ENCODE measurements around the gene TRA2A. TPM values are rescaled to one million over a fixed set of nuclear protein-coding genes. Genes with fewer than 3 reads are reported as not detected.

TRA2A gene
- polyA plus RNA-seq, 2 of the 4 experiments (the other 2 are of a cell fraction): 90.8 to 111 TPM

DNA sequence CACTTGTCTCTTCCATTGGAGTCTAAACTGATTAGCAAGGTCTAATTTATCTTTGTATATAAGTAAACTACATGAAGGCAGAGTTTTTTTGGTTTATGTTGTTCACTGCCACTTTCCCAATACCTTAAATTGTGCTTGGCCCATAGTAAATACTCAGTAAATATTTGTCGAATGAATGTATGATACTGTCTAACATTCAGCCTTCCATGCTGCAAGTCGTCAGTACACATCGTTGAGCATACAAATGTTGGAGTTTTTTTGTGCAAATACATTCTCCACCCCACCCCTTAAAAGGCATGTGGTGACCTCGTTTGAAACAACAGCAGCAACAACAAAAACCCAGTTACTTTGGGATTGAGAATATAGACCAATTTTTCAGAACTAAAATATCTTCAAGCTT, 44.1 kb downstream of the TRA2A start:
- DNase-seq (ENCODE audit: low read depth in 1 of 2, low spot score in 1 of 2) (no peak), FAIRE-seq (no peak), ATAC-seq (peak in 1 of 2 experiments; percentile 31; a peak in 3 of 6 replicates)
- Histone ChIP-seq H3K9me3 (no peaks in the 10 kb centered on the region), H3K4me1 (peaks cover 8% of the 10 kb centered on the region; the same call in 1 of the 3 replicates), H3K4me3 (no peak overlapping the region), H3K27ac (no peak overlapping the region), H3K4me2 (0 out of 3 replicates have a peak overlapping the region, but pooled peaks have one; percentile 19)
- ChIA-PET POLR2A (interaction anchor here (0.7 kb wide), 1 partner anchor 691 kb away, joined by 10 read pairs; no protein-coding TSS in a partner anchor), CTCF (interaction anchor here (0.7 to 2.3 kb wide), 2 partner anchors 40 to 57 kb away, joined by 3 to 7 read pairs; no protein-coding TSS in a partner anchor)
- 13% methylated on average over 4 of the region's 4 CpGs for WGBS (ENCODE audit: missing lambda C conversion rate)
- TF ChIP-seq FOSB (CRISPR knock-in tag; IDR thresholded peaks at IDR 0.05): no peak

DNA sequence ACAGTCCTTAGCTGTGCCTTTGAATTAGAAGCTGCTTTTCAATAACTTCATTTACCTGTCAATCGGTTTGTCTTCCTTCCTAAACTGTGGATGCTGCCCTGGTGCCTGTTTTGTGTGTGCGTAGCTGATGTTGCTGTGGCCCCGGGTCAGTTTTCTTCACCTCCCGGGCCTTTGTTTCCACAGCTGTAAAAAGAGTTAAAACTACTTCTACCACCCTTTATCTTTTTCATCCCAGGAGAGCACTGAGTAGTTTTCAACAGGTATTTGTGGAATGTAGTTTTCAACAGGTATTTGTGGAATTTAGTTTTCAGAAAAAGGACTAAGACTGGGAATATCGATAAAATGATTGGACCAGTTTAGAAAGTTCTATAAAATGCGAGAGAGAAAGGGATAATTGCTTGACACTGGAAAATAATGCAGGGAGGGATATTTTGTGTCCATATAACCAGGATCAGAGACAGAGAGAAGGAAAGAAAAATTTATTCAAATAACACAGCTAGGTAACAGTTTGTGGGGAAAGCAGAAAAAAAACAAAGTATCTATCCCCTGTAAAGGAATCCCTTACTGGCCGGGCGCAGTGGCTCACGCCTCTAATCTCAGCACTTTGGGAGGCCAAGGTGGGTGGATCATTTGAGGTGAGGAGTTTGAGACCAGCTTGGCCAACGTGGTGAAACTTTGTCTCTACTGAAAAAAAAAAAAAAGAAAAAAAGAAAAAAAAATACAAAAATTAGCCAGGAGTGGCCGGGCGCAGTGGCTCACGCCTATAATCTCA, 45.6 kb downstream of the TRA2A start:
- POLR2A ChIA-PET: no interaction called here

DNA sequence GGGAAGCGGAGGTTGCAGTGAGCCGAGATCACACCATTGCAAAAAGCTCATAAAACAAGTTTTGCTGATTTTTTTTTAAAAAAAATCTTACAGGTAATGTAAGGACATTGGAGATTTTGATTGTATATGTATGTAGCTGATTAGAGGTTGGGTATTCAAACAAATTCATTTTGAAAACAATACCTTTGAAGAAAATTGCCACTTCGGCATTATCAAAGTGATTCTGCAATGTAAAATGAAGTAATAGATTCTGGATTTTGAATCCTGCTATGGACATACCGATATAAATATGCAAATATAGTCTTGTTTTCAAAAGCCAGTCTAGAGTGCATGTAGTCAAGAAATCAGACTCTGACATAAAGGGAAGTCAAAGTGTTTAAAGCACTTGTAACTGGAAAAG, 49.1 kb downstream of the TRA2A start:
- H3K27ac ChIP-seq: no peak overlapping the region
- no peak for TF ChIP-seq RFX5 (IDR thresholded peaks at IDR 0.05)
- TF ChIP-seq MAFK (IDR thresholded peaks at IDR 0.05; ENCODE audit: partially characterized antibody): peak; percentile 71
- no peak for TF ChIP-seq NPAS2 (CRISPR knock-in tag; IDR thresholded peaks at IDR 0.05; ENCODE audit: borderline replicate concordance)
- FAIRE-seq (no peak), DNase-seq (ENCODE audit: low read depth in 1 of 2, low spot score in 1 of 2) (no peak), ATAC-seq (no peak)
- H3K4me1 ChIP-seq: peaks cover 11% of the 10 kb centered on the region; the same call in 2 of the 3 replicates
- no peak overlapping the region for H3K4me2 ChIP-seq
- H3K4me3 ChIP-seq: no peak overlapping the region
- WGBS (ENCODE audit: missing lambda C conversion rate): 77% methylated on average over 4 of the region's 4 CpGs
- no peaks in the 10 kb centered on the region for H3K9me3 ChIP-seq
- POLR2A ChIA-PET: no interaction called here
- CTCF ChIA-PET: interaction anchor here (0.6 kb wide), 1 partner anchor 53 kb away, joined by 3 read pairs; no protein-coding TSS in a partner anchor

More for the DNA sequence above, 45.6 kb downstream of the TRA2A start:
- ATAC-seq (no peak), DNase-seq (ENCODE audit: low read depth in 1 of 2, low spot score in 1 of 2) (no peak), FAIRE-seq (no peak)
- CTCF ChIA-PET: interaction anchor here (0.7 to 1.5 kb wide), 5 partner anchors 9 to 509 kb away, joined by 3 to 5 read pairs (median 3); no protein-coding TSS in a partner anchor
- Histone ChIP-seq H3K27ac (no peak overlapping the region), H3K4me1 (peaks cover 5% of the 10 kb centered on the region; the same call in 1 of the 3 replicates), H3K4me2 (no peak overlapping the region), H3K9me3 (no peaks in the 10 kb centered on the region), H3K4me3 (no peak overlapping the region)
- TF ChIP-seq SREBF2 (IDR thresholded peaks at IDR 0.05) (no peak), MAFK (IDR thresholded peaks at IDR 0.05; ENCODE audit: partially characterized antibody) (no peak), KDM1A (IDR thresholded peaks at IDR 0.05; ENCODE audit: low read depth) (no peak)
- WGBS (ENCODE audit: missing lambda C conversion rate): 87% methylated on average over 13 of the region's 13 CpGs

DNA sequence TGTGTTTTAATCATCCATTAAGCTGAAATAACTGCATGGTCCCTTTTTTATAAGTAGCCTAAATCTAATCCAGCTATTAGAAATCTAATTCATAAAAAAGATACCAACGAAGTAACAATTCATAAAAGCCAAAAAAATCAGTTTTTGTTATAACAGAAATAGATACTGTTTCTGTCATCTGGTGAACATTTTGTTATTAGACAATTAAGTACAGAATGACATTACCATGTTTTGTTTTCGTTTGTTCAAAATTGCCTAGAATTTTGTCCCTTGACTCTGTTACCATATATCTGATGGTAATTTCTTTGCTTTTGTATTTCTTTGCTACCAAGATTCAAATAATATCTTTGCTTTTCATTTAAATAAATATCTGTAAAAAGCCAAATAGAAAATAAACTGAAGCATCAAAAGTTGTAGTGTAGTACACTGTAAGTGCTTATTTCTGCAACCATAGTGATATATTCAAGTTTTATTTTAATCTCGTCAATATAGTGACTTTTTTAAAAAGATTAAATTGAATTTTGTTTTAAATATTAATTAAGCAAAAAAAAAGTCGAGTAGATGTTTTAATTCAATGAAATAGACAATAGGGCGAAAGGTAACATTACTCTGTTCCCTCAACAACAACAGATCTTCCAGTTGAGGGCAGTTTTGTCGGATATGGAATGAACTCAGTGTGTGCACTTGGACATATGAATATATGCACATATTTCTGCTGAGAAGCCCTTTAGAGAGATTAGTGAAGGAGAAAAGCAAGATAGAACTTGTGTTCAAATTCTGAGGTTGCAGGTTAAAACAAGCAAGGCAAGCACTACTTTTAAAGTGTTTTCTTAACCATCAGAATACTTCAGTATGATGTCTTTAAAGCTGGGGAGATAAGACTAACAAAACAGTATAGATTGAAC, 53.6 kb downstream of the TRA2A start:
- no peaks in the 10 kb centered on the region for H3K9me3 ChIP-seq
- CTCF ChIA-PET: interaction anchor here (1.1 to 1.5 kb wide), 4 partner anchors 42 to 206 kb away, joined by 3 to 6 read pairs (median 4); no protein-coding TSS in a partner anchor
- peaks cover 26% of the 10 kb centered on the region for H3K4me1 ChIP-seq
- FAIRE-seq (no peak), DNase-seq (ENCODE audit: low read depth in 1 of 2, low spot score in 1 of 2) (no peak), ATAC-seq (no peak)
- H3K27ac ChIP-seq: no peak overlapping the region
- WGBS (ENCODE audit: missing lambda C conversion rate): 61% methylated on average over 6 of the region's 6 CpGs
- H3K4me3 ChIP-seq: no peak overlapping the region
- POLR2A ChIA-PET: no interaction called here
- H3K4me2 ChIP-seq: peak overlapping the region; percentile 15; the same call in 1 of the 3 replicates
- TF ChIP-seq, protein P1, sequence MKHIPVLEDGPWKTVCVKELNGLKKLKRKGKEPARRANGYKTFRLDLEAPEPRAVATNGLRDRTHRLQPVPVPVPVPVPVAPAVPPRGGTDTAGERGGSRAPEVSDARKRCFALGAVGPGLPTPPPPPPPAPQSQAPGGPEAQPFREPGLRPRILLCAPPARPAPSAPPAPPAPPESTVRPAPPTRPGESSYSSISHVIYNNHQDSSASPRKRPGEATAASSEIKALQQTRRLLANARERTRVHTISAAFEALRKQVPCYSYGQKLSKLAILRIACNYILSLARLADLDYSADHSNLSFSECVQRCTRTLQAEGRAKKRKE (CRISPR knock-in tag; IDR thresholded peaks at IDR 0.05; ENCODE audit: low read depth): no peak
- TF ChIP-seq, protein P2, sequence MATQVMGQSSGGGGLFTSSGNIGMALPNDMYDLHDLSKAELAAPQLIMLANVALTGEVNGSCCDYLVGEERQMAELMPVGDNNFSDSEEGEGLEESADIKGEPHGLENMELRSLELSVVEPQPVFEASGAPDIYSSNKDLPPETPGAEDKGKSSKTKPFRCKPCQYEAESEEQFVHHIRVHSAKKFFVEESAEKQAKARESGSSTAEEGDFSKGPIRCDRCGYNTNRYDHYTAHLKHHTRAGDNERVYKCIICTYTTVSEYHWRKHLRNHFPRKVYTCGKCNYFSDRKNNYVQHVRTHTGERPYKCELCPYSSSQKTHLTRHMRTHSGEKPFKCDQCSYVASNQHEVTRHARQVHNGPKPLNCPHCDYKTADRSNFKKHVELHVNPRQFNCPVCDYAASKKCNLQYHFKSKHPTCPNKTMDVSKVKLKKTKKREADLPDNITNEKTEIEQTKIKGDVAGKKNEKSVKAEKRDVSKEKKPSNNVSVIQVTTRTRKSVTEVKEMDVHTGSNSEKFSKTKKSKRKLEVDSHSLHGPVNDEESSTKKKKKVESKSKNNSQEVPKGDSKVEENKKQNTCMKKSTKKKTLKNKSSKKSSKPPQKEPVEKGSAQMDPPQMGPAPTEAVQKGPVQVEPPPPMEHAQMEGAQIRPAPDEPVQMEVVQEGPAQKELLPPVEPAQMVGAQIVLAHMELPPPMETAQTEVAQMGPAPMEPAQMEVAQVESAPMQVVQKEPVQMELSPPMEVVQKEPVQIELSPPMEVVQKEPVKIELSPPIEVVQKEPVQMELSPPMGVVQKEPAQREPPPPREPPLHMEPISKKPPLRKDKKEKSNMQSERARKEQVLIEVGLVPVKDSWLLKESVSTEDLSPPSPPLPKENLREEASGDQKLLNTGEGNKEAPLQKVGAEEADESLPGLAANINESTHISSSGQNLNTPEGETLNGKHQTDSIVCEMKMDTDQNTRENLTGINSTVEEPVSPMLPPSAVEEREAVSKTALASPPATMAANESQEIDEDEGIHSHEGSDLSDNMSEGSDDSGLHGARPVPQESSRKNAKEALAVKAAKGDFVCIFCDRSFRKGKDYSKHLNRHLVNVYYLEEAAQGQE (IDR thresholded peaks at IDR 0.05): no peak
- TF ChIP-seq ZFP36 (IDR thresholded peaks at IDR 0.05; ENCODE audit: borderline replicate concordance, partially characterized antibody) (no peak), NR3C1 (IDR thresholded peaks at IDR 0.05) (no peak), HOXB5 (CRISPR knock-in tag; IDR thresholded peaks at IDR 0.05) (no peak), EHMT2 (IDR thresholded peaks at IDR 0.05; ENCODE audit: low read depth) (no peak), NFE2L2 (conservative IDR thresholded peaks at IDR 0.05; ENCODE audit: low read length) (no peak)
